Right lung (tissue), 10 donors: ENCODE results near the gene EBLN2. TPM values are rescaled to one million over a fixed set of nuclear protein-coding genes. Genes with fewer than 3 reads are reported as not detected.

Experiments used
- DNase-seq, 2 donors: peaks; one replicate each; pipeline ENCODE4 v3.0.0-alpha.2; 2013
- long read RNA-seq, 8 donors: transcript quantifications; one replicate each; lab custom pipeline, GENCODE V29; 2026
- polyA plus RNA-seq, 5 donors: library from polyadenylated mRNA; unstranded; fragments of 120-200 nt; gene quantifications; one replicate each; pipeline versions ENCODE4 v1.2.1 to v1.2.3, GENCODE V29; 2013; ENCODE audit warnings: inconsistent platforms in 1 of 5, low replicate concordance in 1 of 5; ENCODE audit not compliant: insufficient read length in 5 of 5, insufficient read depth in 1 of 5

The EBLN2 gene
- polyA plus RNA-seq, result 1 to 10 TPM; 4.8 to 9.1 (median 8.6) TPM
- long read RNA-seq, donor 1, transcript EBLN2-201 (1 exons, 1,679 nt), result major isoform, 9 of 9 reads
- long read RNA-seq, donor 1, partial matches to known transcripts, result 0 of 9 reads
- long read RNA-seq, donor 1, other reads (novel, unspliced or antisense), result 0 of 9 reads
- long read RNA-seq, donor 2, result 0 reads
- long read RNA-seq, donor 3, partial matches to known transcripts, result 0 of 4 reads
- long read RNA-seq, donor 3, other reads (novel, unspliced or antisense), result 0 of 4 reads
- long read RNA-seq, donor 4, partial matches to known transcripts, result 0 of 4 reads
- long read RNA-seq, donor 4, other reads (novel, unspliced or antisense), result 0 of 4 reads
- long read RNA-seq, donor 5, partial matches to known transcripts, result 0 of 3 reads
- long read RNA-seq, donor 5, other reads (novel, unspliced or antisense), result 0 of 3 reads
- long read RNA-seq, donor 6, transcript EBLN2-201 (1 exons, 1,679 nt), result major isoform, 7 of 7 reads
- long read RNA-seq, donor 6, partial matches to known transcripts, result 0 of 7 reads
- long read RNA-seq, donor 6, other reads (novel, unspliced or antisense), result 0 of 7 reads
- long read RNA-seq, donor 7, partial matches to known transcripts, result 0 of 1 reads
- long read RNA-seq, donor 7, other reads (novel, unspliced or antisense), result 0 of 1 reads
- long read RNA-seq, donor 8, partial matches to known transcripts, result 0 of 2 reads
- long read RNA-seq, donor 8, other reads (novel, unspliced or antisense), result 0 of 2 reads

DNA sequence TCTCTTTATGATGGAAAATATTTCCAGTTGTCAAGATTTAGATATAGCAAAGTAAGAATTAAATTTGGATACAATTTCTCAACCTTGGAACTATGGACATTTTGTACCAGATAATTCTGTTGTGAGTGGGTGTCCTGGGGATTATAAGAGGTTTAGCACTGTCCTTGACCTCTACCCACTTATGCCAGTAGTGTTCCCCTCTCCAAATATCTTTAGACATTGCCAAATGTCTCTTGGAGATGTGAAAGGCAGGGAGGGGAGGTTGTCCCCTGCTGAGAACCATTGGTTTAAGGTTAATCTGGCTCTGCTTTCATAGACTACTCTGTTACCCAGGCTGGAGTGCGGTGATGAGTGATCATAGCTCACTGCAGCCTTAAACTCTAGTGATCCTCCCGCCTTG lies at the start of gene EBLN2:
TSS of gene EBLN2 (plus strand) at position 244 of the 400 bp plus-strand sequence. CDS start 423 bp downstream, outside the sequence.
- DNase-seq, result no peak

DNA sequence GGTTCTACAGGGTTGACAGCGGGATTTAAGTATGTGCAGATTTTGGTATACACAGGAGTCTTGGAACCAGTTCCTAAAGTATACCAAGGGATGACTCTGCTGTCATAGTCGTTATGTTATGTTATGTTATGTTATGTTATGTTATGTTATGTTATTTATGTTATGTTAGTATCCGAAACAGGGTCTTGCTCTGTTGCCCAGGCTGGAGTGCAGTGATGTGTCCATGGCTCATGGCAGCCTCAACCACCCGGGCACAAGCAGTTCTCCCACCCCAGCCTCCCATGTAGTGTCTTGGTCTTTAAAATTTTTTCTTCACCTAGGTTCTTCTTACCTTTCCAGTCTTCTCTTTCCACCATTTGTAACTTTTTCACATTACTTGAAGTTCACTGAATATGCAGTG lies 43.2 kb upstream of the EBLN2 start:
- no peak for DNase-seq

DNA sequence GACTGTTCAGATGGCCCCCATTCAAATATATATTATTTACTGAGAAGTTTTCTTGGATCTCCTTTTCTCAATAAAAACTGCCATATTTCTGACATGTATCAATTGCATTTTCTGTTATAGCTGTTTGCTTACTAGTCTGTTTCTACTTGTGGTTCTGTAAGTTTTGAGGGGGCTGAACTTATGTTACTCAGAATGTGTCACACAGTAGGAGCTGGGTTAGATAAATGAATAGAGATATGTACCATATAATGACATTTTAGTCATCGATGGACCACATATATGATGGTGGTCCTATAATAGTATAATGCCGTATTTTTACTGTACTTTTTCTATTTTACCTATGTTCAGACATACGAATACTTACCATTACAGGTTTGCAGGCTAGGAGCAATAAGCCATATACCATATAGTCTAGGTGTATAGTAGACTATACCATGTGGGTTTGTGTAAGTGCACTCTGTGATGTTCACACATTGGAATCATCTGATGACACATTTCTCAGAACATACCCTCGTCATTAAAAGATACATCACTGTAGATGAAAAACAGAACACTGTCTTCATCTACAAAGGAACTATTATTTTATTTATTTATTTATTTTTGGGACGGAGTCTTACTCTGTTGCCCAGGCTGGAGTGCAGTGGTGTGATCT lies 42.5 kb upstream of the EBLN2 start:
- DNase-seq, result no peak

DNA sequence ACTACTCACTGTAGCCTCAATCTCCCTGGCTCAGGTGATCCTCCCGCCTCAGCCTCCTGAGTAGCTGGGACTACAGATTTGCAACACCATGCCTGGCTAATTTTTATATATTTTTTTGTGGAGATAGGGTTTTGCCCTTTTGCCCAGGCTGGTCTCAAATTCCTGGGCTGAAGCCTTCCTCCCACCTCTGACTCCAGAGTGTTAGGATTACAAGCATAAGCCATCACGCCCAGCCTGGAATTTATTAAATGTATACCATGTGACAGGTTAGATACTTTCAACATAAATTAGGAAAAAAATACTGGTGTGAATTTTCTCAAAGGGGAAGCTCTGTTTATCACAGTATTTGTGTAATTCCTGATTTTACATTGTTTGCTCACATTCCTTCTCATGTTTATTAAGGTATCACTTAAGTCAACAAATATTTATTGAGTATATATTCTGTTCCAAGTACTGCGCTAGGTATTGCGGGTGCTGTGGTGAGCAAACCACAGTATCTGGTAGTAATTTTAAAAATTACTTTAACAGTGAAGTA lies 40.1 kb upstream of the EBLN2 start:
- no peak for DNase-seq

DNA sequence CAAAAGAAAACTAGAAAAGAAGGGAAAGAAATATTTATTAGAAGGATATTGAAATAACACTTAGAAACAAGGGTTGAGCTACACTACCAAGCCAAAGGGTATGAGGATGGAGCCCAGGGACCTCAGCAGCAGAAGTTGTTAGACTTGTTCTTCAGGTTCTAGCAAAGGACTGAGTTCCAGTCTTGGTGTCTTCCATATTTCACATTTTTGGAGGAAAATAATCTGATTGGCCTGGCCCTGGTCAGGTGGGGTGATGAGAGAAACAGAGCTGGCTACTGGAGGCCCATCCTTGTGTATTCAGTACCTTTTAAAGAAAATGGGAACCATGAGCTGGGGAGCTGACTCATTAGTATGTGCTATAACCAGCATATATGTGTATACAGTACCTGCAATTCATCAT lies 36.6 kb upstream of the EBLN2 start:
- no peak for DNase-seq

DNA sequence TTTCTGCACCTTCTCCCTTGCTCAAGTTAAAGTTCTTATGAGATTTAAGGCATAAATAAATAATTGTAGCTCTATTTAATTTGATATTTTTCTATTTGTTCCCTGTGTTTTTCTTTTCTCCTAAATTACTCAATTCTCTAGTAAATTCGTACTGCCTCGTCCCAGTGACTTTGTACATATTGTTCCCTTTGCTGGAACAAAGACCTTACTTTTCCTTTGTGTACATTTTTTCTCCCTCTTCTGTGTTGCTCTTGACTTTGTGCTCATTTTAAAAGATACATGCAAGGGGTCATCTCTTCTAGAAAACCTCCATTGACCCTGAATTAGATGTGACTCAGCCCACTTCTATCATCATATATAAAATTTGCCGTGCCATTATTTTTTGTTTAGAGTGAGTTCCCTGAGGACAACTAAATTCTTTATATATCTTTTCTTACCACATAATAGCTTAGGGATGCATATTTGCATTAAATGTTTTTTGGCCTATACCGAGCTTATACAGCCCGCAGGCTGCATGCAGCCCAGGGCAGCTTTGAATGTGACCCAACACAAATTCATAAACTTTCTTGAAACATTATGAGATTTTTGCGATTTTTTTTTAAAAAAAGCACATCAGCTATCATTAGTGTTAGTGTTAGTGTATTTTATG lies 35.2 kb upstream of the EBLN2 start:
- no peak for DNase-seq

DNA sequence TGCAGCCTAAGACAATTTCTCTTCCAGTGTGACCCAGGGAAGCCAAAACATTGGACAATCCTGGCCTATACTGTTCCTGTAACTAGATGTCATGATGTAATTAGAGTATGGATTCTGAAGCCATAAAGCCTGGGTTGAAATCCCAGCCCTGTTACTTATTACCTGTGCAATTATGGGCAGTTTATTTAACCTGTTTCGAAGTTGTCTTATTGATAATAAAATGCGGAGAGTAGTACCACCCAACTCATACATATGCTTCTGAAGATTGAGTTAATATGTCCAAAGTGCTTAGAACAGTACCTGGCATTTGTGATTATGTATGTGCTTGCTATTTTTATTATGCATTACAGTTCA lies 34.7 kb upstream of the EBLN2 start:
- no peak for DNase-seq

DNA sequence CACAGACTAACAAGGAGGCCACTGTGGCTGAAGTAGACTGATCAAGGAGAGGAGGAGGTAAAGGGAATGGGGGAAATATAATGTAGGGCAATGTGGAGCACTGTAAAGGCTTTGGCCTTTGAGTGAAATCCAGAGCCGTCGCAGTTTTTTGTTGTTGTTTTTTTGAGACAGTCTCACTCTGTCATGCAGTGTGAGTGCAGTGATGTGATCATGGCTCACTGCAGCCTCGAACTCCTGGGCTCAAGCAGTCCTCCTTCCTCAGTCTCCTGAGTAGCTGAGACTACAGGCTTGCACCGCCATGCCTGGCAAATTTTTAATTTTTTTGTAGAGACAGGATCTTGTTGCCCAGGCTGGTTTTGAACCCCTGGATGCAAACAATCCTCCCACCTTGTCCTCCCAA lies 32.7 kb upstream of the EBLN2 start:
- DNase-seq, result no peak

DNA sequence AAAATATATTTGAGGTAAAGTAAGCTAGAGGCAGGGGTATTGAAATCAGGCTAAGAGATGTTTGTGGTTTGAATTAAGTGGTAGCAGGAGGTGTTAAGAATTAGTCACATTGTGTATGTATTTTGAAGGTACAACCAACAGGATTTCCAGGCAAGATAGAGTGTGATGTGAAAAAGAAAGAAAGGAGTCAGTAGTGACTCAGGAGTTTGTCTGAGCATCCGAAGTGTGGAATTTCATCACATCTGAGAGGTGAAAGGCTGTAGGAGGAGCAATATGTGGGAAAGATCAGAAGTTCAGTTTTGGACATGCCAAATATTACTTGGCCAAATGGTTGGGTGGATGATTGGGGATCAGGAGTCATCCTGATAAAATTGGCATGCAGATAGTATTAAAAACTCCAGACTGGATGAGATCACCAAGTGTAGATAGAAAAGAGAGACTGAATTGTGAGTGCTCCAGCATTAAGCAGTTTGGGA lies 32.1 kb upstream of the EBLN2 start:
- DNase-seq, result no peak

DNA sequence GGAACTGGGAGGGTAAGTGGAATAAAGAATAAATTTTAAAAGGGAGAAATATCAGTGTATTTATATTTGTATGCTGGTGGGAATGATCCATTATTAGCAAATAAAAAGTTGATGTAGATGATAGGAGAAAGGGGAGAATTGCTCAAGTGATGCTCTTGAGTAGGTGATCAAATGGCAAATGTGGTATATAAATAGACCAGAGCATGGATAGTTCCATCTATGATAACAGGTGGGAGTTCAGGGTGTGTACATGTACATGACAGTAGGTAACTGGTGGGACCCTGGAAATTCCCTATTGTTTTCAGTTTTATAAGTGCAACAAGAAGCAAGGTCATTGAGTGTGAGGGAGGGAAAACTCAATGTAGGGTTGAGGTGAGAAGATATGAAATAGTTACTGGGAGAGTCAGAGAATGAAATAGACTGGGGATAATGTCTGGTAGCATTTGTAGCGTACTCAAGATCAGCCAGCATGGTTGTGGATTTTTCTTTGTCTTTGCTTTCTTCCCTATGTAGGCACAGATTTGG lies 31.3 kb upstream of the EBLN2 start:
- DNase-seq, result no peak

DNA sequence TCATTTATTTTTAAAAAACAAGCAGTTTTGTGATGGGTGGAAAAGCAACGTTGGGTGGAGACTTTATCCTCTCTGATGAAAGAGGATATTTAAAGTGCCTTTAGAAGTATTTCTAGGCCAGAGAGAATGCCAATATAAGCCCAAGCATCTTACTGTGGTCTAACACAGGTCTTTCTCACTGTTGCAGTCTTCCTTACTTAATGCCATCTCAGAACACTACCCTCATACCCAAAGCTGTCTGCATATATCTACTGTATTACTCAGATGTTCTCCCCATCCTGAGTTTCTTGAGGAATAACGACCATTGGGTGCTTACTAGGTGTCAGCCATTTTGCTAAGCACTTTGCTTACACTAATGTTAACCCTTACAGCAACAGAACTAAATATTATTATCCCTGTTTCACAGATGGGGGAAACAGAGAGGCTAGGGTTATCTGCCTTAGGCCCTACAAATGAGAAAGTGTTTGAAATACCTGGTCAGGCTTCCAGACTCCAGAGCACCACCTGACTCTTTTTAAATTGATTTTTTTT lies 29.8 kb upstream of the EBLN2 start:
- no peak for DNase-seq

DNA sequence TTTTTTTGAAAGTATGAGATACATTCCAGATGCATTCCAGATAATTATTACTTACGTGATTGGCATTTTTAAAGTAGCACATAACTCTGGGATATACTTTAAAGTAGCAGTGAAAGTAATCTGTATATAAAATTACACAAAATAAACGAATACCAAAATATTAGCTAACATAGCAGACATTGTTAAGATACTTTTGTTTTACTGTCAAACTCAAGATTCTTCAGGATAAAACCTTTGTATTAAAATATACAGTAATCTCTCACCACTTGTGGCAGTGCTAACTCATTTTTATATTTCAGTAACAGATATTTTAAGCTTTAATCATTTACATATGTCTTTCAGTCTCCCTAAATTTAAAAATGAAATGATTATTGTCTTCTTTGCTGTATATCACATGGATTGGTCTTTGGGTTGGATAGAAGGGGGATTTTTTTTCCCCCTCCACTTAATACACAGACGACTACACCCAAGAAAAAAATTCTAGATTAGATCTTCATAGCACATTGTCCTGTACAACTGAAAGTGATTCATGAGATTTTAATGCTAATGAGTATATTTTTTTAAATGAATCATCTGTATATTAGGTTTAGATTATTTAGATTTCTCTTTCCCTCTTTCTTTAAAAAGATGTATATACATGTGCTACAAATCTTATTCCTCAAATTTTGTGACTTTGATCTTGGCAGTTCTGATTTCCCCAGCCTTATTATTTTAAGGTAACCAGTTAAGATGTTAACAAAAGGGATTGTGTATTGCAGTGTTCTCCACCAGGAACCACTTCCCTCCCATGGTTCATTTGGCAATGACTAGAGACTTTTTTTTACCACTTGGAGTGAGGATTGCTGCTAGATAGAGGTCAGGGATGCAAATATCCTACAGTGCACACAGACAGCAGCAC lies 24.5 kb upstream of the EBLN2 start:
- no peak for DNase-seq

DNA sequence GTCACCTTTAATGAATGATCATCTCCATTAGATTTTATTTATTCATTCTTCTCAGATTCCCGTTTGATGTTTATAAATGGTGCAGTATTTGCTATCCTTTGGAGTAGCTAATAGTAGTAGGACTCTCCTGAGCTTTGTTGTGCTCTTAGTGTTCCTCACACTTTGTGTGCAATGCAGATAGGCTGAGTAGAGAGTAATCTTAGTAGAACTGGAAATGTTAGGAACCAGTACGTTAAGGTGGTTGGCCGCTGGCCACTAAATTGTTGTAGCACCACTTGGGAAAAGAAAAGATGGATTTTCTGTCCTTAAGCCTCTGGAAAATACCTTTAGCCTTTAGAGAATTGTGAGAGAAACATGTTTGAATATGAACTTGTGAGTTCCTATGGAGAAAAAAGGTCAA lies 19.9 kb upstream of the EBLN2 start:
- no peak for DNase-seq

DNA sequence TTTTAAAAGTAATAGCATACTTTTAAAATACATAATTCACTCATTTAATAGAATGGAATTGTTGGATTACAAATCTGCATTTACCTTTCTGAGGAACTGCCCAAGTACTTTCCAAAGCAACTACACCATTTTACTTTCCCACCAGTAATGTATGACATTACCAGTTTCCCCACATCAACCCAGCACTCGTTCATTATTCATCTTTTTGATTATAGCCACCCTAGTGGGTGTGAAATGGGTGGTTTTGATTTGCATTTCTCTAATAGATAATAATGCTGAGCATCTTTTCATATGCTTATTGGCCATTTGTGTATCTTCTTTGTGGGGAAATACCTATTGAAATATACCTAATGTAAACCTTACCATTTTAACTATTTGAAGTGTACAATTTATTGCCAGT lies 18.0 kb upstream of the EBLN2 start:
- no peak for DNase-seq

DNA sequence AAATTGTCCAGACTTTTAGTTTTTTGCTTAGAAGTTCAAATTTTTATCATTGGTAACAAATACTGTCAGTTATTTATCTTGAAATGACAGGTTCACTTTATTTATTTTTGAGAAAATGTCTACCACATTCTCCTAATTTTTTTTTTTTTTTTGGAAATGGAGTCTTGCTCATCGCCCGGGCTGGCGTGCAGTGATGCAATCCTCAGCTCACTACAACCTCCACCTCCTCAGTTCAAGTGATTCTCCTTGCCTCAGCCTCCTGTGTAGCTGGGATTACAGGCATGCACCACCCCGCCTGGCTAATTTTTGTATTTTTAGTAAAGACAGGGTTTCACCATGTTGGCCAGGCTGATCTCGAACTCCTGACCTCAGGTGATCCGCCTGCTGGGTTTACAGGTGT lies 16.1 kb upstream of the EBLN2 start:
- no peak for DNase-seq

DNA sequence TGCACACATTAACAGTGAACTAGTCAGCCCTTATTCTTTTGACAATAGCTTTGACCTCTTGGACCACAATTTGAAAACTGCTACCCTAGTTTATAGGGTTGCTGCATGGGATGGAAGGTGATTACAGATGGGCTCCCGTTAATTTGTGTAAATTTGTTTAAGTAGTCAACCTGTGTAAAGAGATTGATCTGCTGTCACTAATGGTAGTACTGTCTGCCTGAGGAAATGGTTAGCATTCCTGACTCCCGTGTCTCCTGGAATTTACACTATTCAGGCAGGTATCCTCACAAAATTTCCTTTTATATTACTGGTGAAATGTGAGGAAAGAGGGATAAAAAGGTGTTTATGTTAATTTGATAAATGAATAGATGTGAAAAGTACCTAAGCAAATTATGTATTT lies 15.3 kb upstream of the EBLN2 start:
- DNase-seq, result no peak

DNA sequence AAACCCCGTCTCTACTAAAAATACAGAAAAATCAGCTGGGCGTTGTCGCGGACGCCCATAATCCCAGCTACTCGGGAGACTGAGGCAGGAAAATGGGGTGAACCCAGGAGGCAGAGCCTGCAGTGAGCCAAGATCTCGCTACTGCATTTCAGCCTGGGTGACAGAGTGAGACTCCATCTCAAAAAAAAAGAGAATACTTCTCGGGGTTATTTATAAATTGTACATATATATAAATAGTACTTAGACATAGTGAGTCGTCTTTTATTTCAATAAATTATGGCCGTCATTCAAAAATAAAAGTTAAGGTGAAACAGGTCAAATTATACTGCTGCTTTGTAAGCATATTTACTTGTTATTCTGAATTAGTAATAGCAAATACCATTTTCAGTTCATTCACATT lies 12.1 kb upstream of the EBLN2 start:
- no peak for DNase-seq

DNA sequence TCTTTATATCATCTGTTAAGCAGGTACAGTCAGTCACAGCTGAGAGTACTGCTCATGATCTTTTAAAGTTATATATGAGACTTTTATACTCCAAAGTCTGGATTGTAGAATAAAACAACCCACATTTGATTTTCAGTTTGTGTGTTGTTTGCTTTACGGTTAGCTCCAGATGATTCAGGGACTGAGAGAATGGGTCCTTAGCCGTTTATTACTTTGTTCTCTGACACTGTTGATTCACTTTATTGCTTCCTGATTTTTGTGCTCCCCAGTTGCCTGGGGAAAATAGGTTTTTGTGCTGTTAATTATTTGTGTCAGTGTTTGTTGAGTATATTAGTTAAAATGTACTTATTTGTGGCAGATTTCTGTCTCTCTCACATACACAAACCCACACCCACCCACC lies 8.6 kb upstream of the EBLN2 start:
- no peak for DNase-seq

DNA sequence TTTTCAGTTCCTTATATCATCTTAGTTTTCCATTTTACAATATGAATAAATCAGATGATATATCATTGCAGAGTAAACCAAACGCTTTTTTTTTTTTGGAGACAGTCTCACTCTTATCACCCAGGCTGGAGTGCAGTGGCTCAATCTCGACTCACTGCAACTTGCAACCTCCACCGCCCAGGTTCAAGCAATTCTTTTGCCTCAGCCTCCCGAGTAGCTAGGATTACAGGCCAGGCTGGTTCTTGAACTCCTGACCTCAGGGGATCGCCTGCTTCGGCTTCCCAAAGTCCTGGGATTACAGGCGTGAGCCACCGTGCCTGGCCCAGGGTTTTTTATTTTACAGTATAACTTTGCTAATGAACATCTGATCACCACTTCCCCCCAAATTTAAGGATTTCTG lies 5.9 kb upstream of the EBLN2 start:
- peak in 1 of 2 donors; percentile 7 for DNase-seq
